HS-5 (cell line): Measurements from ENCODE around the gene IFT122.

ENCODE experiments used
- DNase-seq: peaks from one replicate; pipeline ENCODE4 v3.0.0-alpha.2; 2012; ENCODE audit warnings: low read depth

IFT122 gene

GRCh38 chr3:129558772-129559564 is 118.9 kb downstream of the IFT122 start:
- peak; percentile 37 for DNase-seq

GRCh38 chr3:129559565-129560079 is 119.6 kb downstream of the IFT122 start:
- no peak for DNase-seq

- no peak for DNase-seq
Measured at GRCh38 chr3:129560269-129560787, 120.3 kb downstream of the IFT122 start.

GRCh38 chr3:129560911-129561594 is 121.0 kb downstream of the IFT122 start:
- DNase-seq = no peak

- DNase-seq = no peak
Measured at GRCh38 chr3:129561619-129562248, 121.7 kb downstream of the IFT122 start.

- no peak for DNase-seq
Measured at GRCh38 chr3:129562803-129563202, 122.8 kb downstream of the IFT122 start.

GRCh38 chr3:129563332-129563731 is 123.3 kb downstream of the IFT122 start:
- DNase-seq = no peak

- no peak for DNase-seq
Measured at GRCh38 chr3:129563850-129564535, 124.0 kb downstream of the IFT122 start.

GRCh38 chr3:129564981-129565644 is 125.1 kb downstream of the IFT122 start:
- no peak for DNase-seq

- no peak for DNase-seq
Measured at GRCh38 chr3:129565902-129566301, 125.9 kb downstream of the IFT122 start.

- DNase-seq = no peak
Measured at GRCh38 chr3:129567176-129567705, 127.2 kb downstream of the IFT122 start.

- DNase-seq = no peak
Measured at GRCh38 chr3:129567939-129568338, 127.9 kb downstream of the IFT122 start.

GRCh38 chr3:129569856-129570255 is 129.8 kb downstream of the IFT122 start:
- no peak for DNase-seq
